ENCODE measurements around the gene PPP3R1.

DNA sequence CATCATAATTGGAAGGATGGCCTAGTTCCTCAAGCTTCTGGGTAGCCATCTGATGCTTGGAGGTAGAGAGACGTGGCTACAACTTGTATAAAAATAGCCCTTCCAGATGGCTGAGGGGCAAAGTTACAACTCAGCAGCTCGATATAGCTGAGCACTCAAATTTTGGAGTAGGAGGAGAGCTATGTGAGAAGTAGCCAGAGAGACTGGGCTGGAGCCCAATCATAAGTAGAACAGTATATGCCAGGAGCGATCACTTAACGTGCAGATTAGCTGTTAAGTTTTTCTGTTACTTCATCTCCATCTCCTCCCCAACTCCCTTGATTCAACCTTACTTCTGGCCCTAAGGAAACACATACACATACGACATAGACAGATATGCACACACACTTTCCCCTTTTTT, 38.6 kb upstream of the PPP3R1 start:
- TF ChIP-seq, protein P1, sequence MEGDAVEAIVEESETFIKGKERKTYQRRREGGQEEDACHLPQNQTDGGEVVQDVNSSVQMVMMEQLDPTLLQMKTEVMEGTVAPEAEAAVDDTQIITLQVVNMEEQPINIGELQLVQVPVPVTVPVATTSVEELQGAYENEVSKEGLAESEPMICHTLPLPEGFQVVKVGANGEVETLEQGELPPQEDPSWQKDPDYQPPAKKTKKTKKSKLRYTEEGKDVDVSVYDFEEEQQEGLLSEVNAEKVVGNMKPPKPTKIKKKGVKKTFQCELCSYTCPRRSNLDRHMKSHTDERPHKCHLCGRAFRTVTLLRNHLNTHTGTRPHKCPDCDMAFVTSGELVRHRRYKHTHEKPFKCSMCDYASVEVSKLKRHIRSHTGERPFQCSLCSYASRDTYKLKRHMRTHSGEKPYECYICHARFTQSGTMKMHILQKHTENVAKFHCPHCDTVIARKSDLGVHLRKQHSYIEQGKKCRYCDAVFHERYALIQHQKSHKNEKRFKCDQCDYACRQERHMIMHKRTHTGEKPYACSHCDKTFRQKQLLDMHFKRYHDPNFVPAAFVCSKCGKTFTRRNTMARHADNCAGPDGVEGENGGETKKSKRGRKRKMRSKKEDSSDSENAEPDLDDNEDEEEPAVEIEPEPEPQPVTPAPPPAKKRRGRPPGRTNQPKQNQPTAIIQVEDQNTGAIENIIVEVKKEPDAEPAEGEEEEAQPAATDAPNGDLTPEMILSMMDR (conservative IDR thresholded peaks at IDR 0.05; ENCODE audit: low read depth, low read length): no peak
- TF ChIP-seq EZH2 (IDR thresholded peaks at IDR 0.05; ENCODE audit: borderline replicate concordance, low read depth, low read length, poor library complexity, severe bottlenecking): no peak
